ENCODE results near the gene FGF7.

FGF7 gene

GRCh38 chr15:49421991-49422390 lies 1.1 kb upstream of the FGF7 start:
- no peak for TF ChIP-seq JUND (IDR thresholded peaks at IDR 0.05; ENCODE audit: low read depth)
- DNase-seq (ENCODE audit: low read depth in 1 of 2, low spot score in 1 of 2), result peak; percentile 26 to 81
- in situ Hi-C loops (cut with HindIII; ENCODE audit: low pct_unique_long_range_greater_than_20kb, low sequenced_read_pairs), result no loop called here

GRCh38 chr15:49423901-49424550 lies 984 bp downstream of the FGF7 start:
- no peak for TF ChIP-seq JUND (IDR thresholded peaks at IDR 0.05; ENCODE audit: low read depth)
- no peak for DNase-seq (ENCODE audit: low read depth in 1 of 2, low spot score in 1 of 2)
- in situ Hi-C loops (cut with HindIII; ENCODE audit: low pct_unique_long_range_greater_than_20kb, low sequenced_read_pairs), result no loop called here

GRCh38 chr15:49424954-49425353 lies 1.9 kb downstream of the FGF7 start:
- no peak for DNase-seq (ENCODE audit: low read depth in 1 of 2, low spot score in 1 of 2)
- in situ Hi-C loops (cut with HindIII; ENCODE audit: low pct_unique_long_range_greater_than_20kb, low sequenced_read_pairs), result no loop called here
- no peak for TF ChIP-seq JUND (IDR thresholded peaks at IDR 0.05; ENCODE audit: low read depth)

GRCh38 chr15:49427372-49427771 lies 4.3 kb downstream of the FGF7 start:
- no peak for TF ChIP-seq JUND (IDR thresholded peaks at IDR 0.05; ENCODE audit: low read depth)
- no peak for DNase-seq (ENCODE audit: low read depth in 1 of 2, low spot score in 1 of 2)
- in situ Hi-C loops (cut with HindIII; ENCODE audit: low pct_unique_long_range_greater_than_20kb, low sequenced_read_pairs), result no loop called here

GRCh38 chr15:49428409-49429095 lies 5.5 kb downstream of the FGF7 start:
- DNase-seq (ENCODE audit: low read depth in 1 of 2, low spot score in 1 of 2), result no peak
- in situ Hi-C loops (cut with HindIII; ENCODE audit: low pct_unique_long_range_greater_than_20kb, low sequenced_read_pairs), result no loop called here
- TF ChIP-seq JUND (IDR thresholded peaks at IDR 0.05; ENCODE audit: low read depth), result no peak

GRCh38 chr15:49430046-49430445 lies 7.0 kb downstream of the FGF7 start:
- no peak for DNase-seq (ENCODE audit: low read depth in 1 of 2, low spot score in 1 of 2)
- TF ChIP-seq JUND (IDR thresholded peaks at IDR 0.05; ENCODE audit: low read depth), result no peak
- in situ Hi-C loops (cut with HindIII; ENCODE audit: low pct_unique_long_range_greater_than_20kb, low sequenced_read_pairs), result no loop called here

GRCh38 chr15:49435174-49435573 lies 12.1 kb downstream of the FGF7 start:
- in situ Hi-C loops (cut with HindIII; ENCODE audit: low pct_unique_long_range_greater_than_20kb, low sequenced_read_pairs), result no loop called here
- no peak for TF ChIP-seq JUND (IDR thresholded peaks at IDR 0.05; ENCODE audit: low read depth)
- no peak for DNase-seq (ENCODE audit: low read depth in 1 of 2, low spot score in 1 of 2)

GRCh38 chr15:49436751-49437150 lies 13.7 kb downstream of the FGF7 start:
- TF ChIP-seq JUND (IDR thresholded peaks at IDR 0.05; ENCODE audit: low read depth), result no peak
- in situ Hi-C loops (cut with HindIII; ENCODE audit: low pct_unique_long_range_greater_than_20kb, low sequenced_read_pairs), result no loop called here
- no peak for DNase-seq (ENCODE audit: low read depth in 1 of 2, low spot score in 1 of 2)

- TF ChIP-seq JUND (IDR thresholded peaks at IDR 0.05; ENCODE audit: low read depth), result no peak
- DNase-seq (ENCODE audit: low read depth in 1 of 2, low spot score in 1 of 2), result no peak
- in situ Hi-C loops (cut with HindIII; ENCODE audit: low pct_unique_long_range_greater_than_20kb, low sequenced_read_pairs), result no loop called here
Observed at GRCh38 chr15:49438962-49439631, 16.1 kb downstream of the FGF7 start.

GRCh38 chr15:49439678-49440395 lies 16.8 kb downstream of the FGF7 start:
- in situ Hi-C loops (cut with HindIII; ENCODE audit: low pct_unique_long_range_greater_than_20kb, low sequenced_read_pairs), result no loop called here

GRCh38 chr15:49441356-49441755 lies 18.3 kb downstream of the FGF7 start:
- in situ Hi-C loops (cut with HindIII; ENCODE audit: low pct_unique_long_range_greater_than_20kb, low sequenced_read_pairs), result no loop called here
- TF ChIP-seq JUND (IDR thresholded peaks at IDR 0.05; ENCODE audit: low read depth), result no peak
- no peak for DNase-seq (ENCODE audit: low read depth in 1 of 2, low spot score in 1 of 2)

More at GRCh38 chr15:49439678-49440395, 16.8 kb downstream of the FGF7 start:
- DNase-seq (ENCODE audit: low read depth in 1 of 2, low spot score in 1 of 2), result no peak
- TF ChIP-seq JUND (IDR thresholded peaks at IDR 0.05; ENCODE audit: low read depth), result no peak

- no peak for TF ChIP-seq JUND (IDR thresholded peaks at IDR 0.05; ENCODE audit: low read depth)
- DNase-seq (ENCODE audit: low read depth in 1 of 2, low spot score in 1 of 2), result no peak
- in situ Hi-C loops (cut with HindIII; ENCODE audit: low pct_unique_long_range_greater_than_20kb, low sequenced_read_pairs), result no loop called here
Observed at GRCh38 chr15:49441816-49442215, 18.8 kb downstream of the FGF7 start.

- TF ChIP-seq JUND (IDR thresholded peaks at IDR 0.05; ENCODE audit: low read depth), result no peak
- in situ Hi-C loops (cut with HindIII; ENCODE audit: low pct_unique_long_range_greater_than_20kb, low sequenced_read_pairs), result no loop called here
- DNase-seq (ENCODE audit: low read depth in 1 of 2, low spot score in 1 of 2), result no peak
Observed at GRCh38 chr15:49452595-49452994, 29.6 kb downstream of the FGF7 start.

All from T47D (cell line).